HEK293 (cell line): Measurements from ENCODE around the gene CYP17A1.

Experiments
- CTCF ChIA-PET: fragments of 350-600 bp; formaldehyde crosslinking; extraction: SDS; loops from one replicate; lab custom pipeline; 2021; ENCODE audit warnings: antibody characterized with exemption; lab: Yijun Ruan, JAX
- POLR2A ChIA-PET: fragments of 300-600 bp; formaldehyde crosslinking; extraction: SDS; loops from one replicate; lab custom pipeline; 2020; ENCODE audit warnings: antibody characterized with exemption, inconsistent platforms; lab: Yijun Ruan, JAX
- H3K27ac ChIP-seq: fragments of 200-500 bp; sonication (Bioruptor generic); 2 replicates; pipeline ENCODE4 v1.5.1; 2014; ENCODE audit warnings: low read depth, low read length, control low read depth, inconsistent platforms; ENCODE audit errors: extremely low read depth
- H3K36me3 ChIP-seq, 2 experiments: fragments of 200-500 bp in 1 of 2; sonication (Bioruptor generic) in 1 of 2; 1 replicate in 1 of 2; 2 replicates in 1 of 2; pipeline ENCODE4 v1.5.1; 2014 to 2017; ENCODE audit warnings: inconsistent platforms in 2 of 2, low read length in 2 of 2; ENCODE audit not compliant: control insufficient read depth in 2 of 2, insufficient read depth in 1 of 2
- H3K4me1 ChIP-seq: fragments of 200-500 bp; sonication (Bioruptor generic); 2 replicates; pipeline ENCODE4 v1.5.1; 2014; ENCODE audit warnings: mild to moderate bottlenecking, low read length, inconsistent platforms; ENCODE audit not compliant: control insufficient read depth, insufficient read depth
- H3K4me3 ChIP-seq: 2 replicates; pipeline ENCODE4 v1.5.1; 2011; ENCODE audit warnings: low read depth, mild to moderate bottlenecking, control low read depth, low read length, moderate library complexity
- H3K9me3 ChIP-seq: fragments of 200-500 bp; sonication (Bioruptor generic); 2 replicates; pipeline ENCODE4 v1.5.1; 2014; ENCODE audit warnings: low read depth, low read length, inconsistent platforms; ENCODE audit not compliant: control insufficient read depth, insufficient read depth
- FEZF1 ChIP-seq: fragments of 450-650 bp; formaldehyde crosslinking; IDR thresholded peaks from 2 replicates; pipeline ENCODE4 v1.5.1; 2016; ENCODE audit warnings: missing biosample characterization, missing genetic modification characterization
- MYNN ChIP-seq: fragments of 450-650 bp; formaldehyde crosslinking; IDR thresholded peaks from 2 replicates; pipeline ENCODE4 v1.5.1; 2016; ENCODE audit warnings: missing biosample characterization, missing genetic modification characterization, borderline replicate concordance
- SALL2 ChIP-seq: fragments of 450-650 bp; formaldehyde crosslinking; IDR thresholded peaks from 2 replicates; pipeline ENCODE4 v1.5.0; 2017; ENCODE audit warnings: missing biosample characterization, mild to moderate bottlenecking, missing genetic modification characterization, borderline replicate concordance
- TCF7L2 ChIP-seq: IDR thresholded peaks from 2 replicates; pipeline ENCODE4 v1.6.1; 2011; ENCODE audit warnings: low read depth, mild to moderate bottlenecking, inconsistent platforms, low read length, moderate library complexity, borderline replicate concordance
- ZBTB7A ChIP-seq: fragments of 450-650 bp; formaldehyde crosslinking; IDR thresholded peaks from 2 replicates; pipeline ENCODE4 v1.5.1; 2016; ENCODE audit warnings: low read depth, missing biosample characterization, missing genetic modification characterization
- ZEB2 ChIP-seq: fragments of 450-650 bp; formaldehyde crosslinking; IDR thresholded peaks from 2 replicates; pipeline ENCODE4 v1.5.1; 2016; ENCODE audit warnings: missing biosample characterization, missing genetic modification characterization
- ZNF112 ChIP-seq: fragments of 450-650 bp; formaldehyde crosslinking; IDR thresholded peaks from 2 replicates; pipeline ENCODE4 v1.5.0; 2017; ENCODE audit warnings: missing biosample characterization, missing genetic modification characterization
- ZNF121 ChIP-seq: fragments of 450-650 bp; formaldehyde crosslinking; IDR thresholded peaks from 2 replicates; pipeline ENCODE4 v1.5.1; 2016; ENCODE audit warnings: missing biosample characterization, missing genetic modification characterization
- ZNF138 ChIP-seq: fragments of 450-650 bp; formaldehyde crosslinking; IDR thresholded peaks from 2 replicates; pipeline ENCODE4 v1.5.1; 2016; ENCODE audit warnings: missing biosample characterization, missing genetic modification characterization, borderline replicate concordance
- ZNF157 ChIP-seq: fragments of 450-650 bp; formaldehyde crosslinking; IDR thresholded peaks from 2 replicates; pipeline ENCODE4 v1.5.1; 2016; ENCODE audit warnings: missing biosample characterization, missing genetic modification characterization
- ZNF2 ChIP-seq: fragments of 450-650 bp; formaldehyde crosslinking; IDR thresholded peaks from 2 replicates; pipeline ENCODE4 v1.5.1; 2016; ENCODE audit warnings: missing biosample characterization, missing genetic modification characterization
- ZNF211 ChIP-seq: fragments of 450-650 bp; formaldehyde crosslinking; IDR thresholded peaks from 2 replicates; pipeline ENCODE4 v1.5.1; 2016; ENCODE audit warnings: low read depth, missing biosample characterization, missing genetic modification characterization
- ZNF214 ChIP-seq: fragments of 450-650 bp; formaldehyde crosslinking; IDR thresholded peaks from 2 replicates; pipeline ENCODE4 v1.5.1; 2017; ENCODE audit warnings: missing biosample characterization, mild to moderate bottlenecking, missing genetic modification characterization, borderline replicate concordance
- ZNF354C ChIP-seq: fragments of 450-650 bp; formaldehyde crosslinking; IDR thresholded peaks from 2 replicates; pipeline ENCODE4 v1.5.1; 2016; ENCODE audit warnings: missing biosample characterization, missing genetic modification characterization, low read depth, borderline replicate concordance
- ZNF510 ChIP-seq: fragments of 450-650 bp; formaldehyde crosslinking; IDR thresholded peaks from 2 replicates; pipeline ENCODE4 v1.5.1; 2018; ENCODE audit warnings: mild to moderate bottlenecking, missing genetic modification characterization, missing biosample characterization; ENCODE audit not compliant: insufficient replicate concordance
- ZNF521 ChIP-seq: fragments of 450-650 bp; formaldehyde crosslinking; IDR thresholded peaks from 2 replicates; pipeline ENCODE4 v1.5.1; 2017; ENCODE audit warnings: missing biosample characterization, mild to moderate bottlenecking, missing genetic modification characterization
- ZNF670 ChIP-seq: fragments of 450-650 bp; formaldehyde crosslinking; IDR thresholded peaks from 2 replicates; pipeline ENCODE4 v1.5.1; 2016; ENCODE audit warnings: missing biosample characterization, missing genetic modification characterization, low read depth
- ZNF843 ChIP-seq: fragments of 450-650 bp; formaldehyde crosslinking; IDR thresholded peaks from 2 replicates; pipeline ENCODE4 v1.5.1; 2016; ENCODE audit warnings: missing biosample characterization, missing genetic modification characterization
- TF ChIP-seq, protein P1 (sequence below): fragments of 450-650 bp; formaldehyde crosslinking; IDR thresholded peaks from 2 replicates; pipeline ENCODE4 v1.5.1; 2016; ENCODE audit warnings: missing biosample characterization, missing genetic modification characterization
- TF ChIP-seq, protein P2 (sequence below): fragments of 450-650 bp; formaldehyde crosslinking; IDR thresholded peaks from 2 replicates; pipeline ENCODE4 v1.5.1; 2016; ENCODE audit warnings: missing biosample characterization, missing genetic modification characterization
- TF ChIP-seq, protein P3 (sequence below): fragments of 450-650 bp; formaldehyde crosslinking; IDR thresholded peaks from 2 replicates; pipeline ENCODE4 v1.5.1; 2016; ENCODE audit warnings: missing biosample characterization, missing genetic modification characterization

Gene CYP17A1

DNA sequence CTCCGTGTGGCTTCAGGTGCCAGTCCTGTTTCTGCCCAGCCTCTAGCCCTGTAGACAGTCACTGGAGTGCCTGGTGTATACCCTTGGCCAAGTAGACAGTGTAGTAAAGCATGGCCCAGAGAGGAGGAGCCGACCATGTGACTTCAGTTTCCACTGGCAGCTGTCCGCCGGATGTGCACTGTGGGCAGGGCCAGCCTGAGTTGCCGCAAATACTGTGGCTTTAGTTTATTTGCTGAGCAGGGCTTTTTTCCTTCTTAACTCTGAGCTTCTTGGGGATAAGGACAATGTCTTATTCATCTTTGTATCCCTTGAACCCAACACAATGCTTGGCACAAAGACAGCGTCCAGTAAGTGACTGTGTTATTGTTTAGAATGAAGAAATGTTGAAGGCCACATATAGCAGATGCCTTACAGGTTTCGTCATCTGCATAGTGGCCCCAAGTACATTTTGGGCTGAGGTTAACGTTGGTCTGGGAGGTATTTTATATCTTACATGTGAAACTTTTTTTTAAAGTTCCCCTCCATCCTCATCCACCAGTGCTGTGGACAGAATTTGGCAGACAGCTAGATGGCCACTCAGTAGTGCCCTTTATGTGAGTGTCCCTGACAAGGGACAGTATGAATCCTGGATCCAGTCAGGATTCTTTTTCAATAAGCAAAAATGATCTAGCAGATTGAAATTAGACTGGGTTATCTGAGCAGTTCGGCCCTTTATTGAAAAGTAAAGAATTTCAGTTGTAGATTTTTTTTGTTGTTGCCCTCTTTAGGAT, 40.6 kb downstream of the CYP17A1 start (continued):
- no peak for TF ChIP-seq ZNF112 (tag by site-specific recombination)
- no peak for TF ChIP-seq ZNF670 (tag by site-specific recombination)
- TF ChIP-seq ZNF510 (tag by site-specific recombination) = no peak
- TF ChIP-seq, protein P1, sequence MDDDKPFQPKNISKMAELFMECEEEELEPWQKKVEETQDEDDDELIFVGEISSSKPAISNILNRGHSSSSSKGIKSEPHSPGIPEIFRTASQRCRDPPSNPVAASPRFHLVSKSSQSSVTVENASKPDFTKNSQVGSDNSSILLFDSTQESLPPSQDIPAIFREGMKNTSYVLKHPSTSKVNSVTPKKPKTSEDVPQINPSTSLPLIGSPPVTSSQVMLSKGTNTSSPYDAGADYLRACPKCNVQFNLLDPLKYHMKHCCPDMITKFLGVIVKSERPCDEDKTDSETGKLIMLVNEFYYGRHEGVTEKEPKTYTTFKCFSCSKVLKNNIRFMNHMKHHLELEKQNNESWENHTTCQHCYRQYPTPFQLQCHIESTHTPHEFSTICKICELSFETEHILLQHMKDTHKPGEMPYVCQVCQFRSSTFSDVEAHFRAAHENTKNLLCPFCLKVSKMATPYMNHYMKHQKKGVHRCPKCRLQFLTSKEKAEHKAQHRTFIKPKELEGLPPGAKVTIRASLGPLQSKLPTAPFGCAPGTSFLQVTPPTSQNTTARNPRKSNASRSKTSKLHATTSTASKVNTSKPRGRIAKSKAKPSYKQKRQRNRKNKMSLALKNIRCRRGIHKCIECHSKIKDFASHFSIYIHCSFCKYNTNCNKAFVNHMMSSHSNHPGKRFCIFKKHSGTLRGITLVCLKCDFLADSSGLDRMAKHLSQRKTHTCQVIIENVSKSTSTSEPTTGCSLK (tag by site-specific recombination) = no peak
- TF ChIP-seq ZEB2 (tag by site-specific recombination) = no peak
- TF ChIP-seq MYNN (tag by site-specific recombination) = no peak
- no peak for TF ChIP-seq TCF7L2
- no peak for TF ChIP-seq ZNF843 (tag by site-specific recombination)
- TF ChIP-seq, protein P2, sequence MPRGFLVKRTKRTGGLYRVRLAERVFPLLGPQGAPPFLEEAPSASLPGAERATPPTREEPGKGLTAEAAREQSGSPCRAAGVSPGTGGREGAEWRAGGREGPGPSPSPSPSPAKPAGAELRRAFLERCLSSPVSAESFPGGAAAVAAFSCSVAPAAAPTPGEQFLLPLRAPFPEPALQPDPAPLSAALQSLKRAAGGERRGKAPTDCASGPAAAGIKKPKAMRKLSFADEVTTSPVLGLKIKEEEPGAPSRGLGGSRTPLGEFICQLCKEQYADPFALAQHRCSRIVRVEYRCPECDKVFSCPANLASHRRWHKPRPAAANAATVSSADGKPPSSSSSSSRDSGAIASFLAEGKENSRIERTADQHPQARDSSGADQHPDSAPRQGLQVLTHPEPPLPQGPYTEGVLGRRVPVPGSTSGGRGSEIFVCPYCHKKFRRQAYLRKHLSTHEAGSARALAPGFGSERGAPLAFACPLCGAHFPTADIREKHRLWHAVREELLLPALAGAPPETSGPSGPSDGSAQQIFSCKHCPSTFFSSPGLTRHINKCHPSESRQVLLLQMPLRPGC (tag by site-specific recombination) = no peak

DNA sequence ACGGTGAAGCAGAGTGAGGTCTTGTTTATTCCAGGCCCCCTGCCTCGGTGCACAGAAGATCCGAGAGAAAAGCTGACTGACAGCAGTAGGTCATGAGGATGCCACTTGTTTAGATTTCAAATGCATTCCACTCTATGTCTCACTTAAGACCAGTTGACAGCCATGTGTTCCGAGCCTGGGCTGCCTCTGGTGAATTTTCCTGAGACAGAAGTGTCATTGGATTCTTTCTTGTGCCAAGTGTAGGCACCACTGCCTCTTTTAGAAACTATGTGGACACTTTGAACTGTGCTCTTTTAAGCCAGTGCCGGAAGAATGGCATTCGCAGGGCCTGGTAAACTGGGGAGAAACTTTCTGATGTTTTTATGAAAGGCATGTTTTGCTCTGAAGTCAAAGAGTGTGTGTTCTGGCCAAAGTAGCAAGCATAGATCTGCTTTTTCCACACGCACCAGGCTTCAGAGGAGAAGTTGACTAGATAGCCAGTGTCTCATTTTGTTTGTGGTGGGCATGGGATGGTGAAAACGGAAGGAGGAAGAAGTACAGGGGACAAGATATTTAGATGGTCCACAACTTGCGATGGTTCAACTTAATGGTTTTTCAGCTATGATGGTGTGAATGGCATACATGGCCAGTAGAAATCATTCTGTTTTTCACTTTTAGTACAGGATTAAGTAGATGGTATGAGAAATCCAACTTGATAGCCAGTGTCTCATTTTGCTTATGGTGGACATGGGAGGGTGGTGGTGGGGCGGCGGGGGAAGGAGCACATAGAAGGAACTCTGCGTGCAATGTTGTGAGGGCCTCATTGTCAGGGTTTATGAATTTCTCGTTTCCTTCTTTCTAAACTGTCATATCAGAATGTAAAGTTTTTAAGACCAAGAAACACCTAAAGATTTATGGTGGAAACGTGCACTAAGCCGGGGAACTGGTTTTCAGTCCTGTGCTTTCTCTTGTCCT, 41.5 kb downstream of the CYP17A1 start:
- no peak for TF ChIP-seq ZNF138
- TF ChIP-seq ZNF214 (tag by site-specific recombination) = no peak
- TF ChIP-seq ZNF521 (tag by site-specific recombination) = no peak
- no peak for TF ChIP-seq ZNF121
- no peak for TF ChIP-seq ZNF2
- Histone ChIP-seq H3K4me3 (no peak overlapping the region), H3K36me3 (peaks cover 0 to 21% of the 10 kb centered on the region in 2 experiments; a peak in 1 of 3 replicates), H3K27ac (no peak overlapping the region), H3K9me3 (no peaks in the 10 kb centered on the region), H3K4me1 (peaks cover 6% of the 10 kb centered on the region; the same call in 1 of the 2 replicates)
- ChIA-PET POLR2A (no interaction called here), CTCF (no interaction called here)

DNA sequence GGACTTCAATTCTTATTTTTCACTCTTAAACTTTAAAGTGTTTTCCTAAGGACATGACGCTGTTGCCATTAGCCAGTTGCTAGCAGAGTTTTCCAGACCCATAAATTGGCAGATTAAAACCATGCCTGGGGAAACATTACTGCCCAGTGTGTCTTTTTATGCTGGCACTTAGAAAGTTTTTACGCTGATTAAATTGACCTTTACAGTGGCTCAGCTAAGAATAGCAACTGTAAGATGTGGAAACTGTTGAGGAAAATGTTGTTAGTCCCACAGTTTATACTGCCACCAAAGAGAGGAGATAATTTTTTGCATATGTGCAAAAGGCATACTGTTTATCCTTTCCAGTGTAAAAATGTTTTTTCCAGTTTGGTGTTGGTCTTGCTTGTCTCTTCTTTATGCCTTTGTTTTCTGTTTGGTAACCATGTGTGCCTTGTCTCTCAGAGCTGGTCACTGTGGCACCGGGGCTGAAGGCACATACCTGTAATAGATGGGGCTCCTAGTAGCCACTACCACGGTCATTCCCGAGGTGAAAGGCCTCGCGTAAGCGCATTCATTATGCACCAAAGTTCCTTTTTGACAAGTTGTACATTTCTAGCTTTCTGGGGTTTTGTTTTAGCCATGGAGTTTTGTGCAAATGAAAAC, 45.3 kb downstream of the CYP17A1 start:
- ChIA-PET CTCF (interaction anchor here (0.6 kb wide), 1 partner anchor 204 kb away, joined by 3 read pairs; no protein-coding TSS in a partner anchor), POLR2A (interaction anchor here (0.8 kb wide), 1 partner anchor 21 kb away, joined by 3 read pairs; no protein-coding TSS in a partner anchor)
- Histone ChIP-seq H3K9me3 (no peaks in the 10 kb centered on the region), H3K27ac (no peak overlapping the region), H3K4me1 (peaks cover 6% of the 10 kb centered on the region; the same call in 1 of the 2 replicates), H3K4me3 (no peak overlapping the region), H3K36me3 (no peaks in the 10 kb centered on the region)
- TF ChIP-seq, protein P3, sequence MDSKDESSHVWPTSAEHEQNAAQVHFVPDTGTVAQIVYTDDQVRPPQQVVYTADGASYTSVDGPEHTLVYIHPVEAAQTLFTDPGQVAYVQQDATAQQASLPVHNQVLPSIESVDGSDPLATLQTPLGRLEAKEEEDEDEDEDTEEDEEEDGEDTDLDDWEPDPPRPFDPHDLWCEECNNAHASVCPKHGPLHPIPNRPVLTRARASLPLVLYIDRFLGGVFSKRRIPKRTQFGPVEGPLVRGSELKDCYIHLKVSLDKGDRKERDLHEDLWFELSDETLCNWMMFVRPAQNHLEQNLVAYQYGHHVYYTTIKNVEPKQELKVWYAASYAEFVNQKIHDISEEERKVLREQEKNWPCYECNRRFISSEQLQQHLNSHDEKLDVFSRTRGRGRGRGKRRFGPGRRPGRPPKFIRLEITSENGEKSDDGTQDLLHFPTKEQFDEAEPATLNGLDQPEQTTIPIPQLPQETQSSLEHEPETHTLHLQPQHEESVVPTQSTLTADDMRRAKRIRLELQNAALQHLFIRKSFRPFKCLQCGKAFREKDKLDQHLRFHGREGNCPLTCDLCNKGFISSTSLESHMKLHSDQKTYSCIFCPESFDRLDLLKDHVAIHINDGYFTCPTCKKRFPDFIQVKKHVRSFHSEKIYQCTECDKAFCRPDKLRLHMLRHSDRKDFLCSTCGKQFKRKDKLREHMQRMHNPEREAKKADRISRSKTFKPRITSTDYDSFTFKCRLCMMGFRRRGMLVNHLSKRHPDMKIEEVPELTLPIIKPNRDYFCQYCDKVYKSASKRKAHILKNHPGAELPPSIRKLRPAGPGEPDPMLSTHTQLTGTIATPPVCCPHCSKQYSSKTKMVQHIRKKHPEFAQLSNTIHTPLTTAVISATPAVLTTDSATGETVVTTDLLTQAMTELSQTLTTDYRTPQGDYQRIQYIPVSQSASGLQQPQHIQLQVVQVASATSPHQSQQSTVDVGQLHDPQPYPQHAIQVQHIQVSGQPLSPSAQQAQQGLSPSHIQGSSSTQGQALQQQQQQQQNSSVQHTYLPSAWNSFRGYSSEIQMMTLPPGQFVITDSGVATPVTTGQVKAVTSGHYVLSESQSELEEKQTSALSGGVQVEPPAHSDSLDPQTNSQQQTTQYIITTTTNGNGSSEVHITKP = peak; percentile 85
- TF ChIP-seq ZNF157 (no peak), FEZF1 (tag by site-specific recombination) (peak; percentile 86), ZNF354C (tag by site-specific recombination) (no peak), ZBTB7A (tag by site-specific recombination) (no peak), SALL2 (tag by site-specific recombination) (no peak), ZNF211 (tag by site-specific recombination) (no peak)
